Measurements from ENCODE around the gene MAP3K2.

- TF ChIP-seq, protein P1, sequence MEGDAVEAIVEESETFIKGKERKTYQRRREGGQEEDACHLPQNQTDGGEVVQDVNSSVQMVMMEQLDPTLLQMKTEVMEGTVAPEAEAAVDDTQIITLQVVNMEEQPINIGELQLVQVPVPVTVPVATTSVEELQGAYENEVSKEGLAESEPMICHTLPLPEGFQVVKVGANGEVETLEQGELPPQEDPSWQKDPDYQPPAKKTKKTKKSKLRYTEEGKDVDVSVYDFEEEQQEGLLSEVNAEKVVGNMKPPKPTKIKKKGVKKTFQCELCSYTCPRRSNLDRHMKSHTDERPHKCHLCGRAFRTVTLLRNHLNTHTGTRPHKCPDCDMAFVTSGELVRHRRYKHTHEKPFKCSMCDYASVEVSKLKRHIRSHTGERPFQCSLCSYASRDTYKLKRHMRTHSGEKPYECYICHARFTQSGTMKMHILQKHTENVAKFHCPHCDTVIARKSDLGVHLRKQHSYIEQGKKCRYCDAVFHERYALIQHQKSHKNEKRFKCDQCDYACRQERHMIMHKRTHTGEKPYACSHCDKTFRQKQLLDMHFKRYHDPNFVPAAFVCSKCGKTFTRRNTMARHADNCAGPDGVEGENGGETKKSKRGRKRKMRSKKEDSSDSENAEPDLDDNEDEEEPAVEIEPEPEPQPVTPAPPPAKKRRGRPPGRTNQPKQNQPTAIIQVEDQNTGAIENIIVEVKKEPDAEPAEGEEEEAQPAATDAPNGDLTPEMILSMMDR (IDR thresholded peaks at IDR 0.05; ENCODE audit: low read depth, low read length, poor library complexity, severe bottlenecking): no peak
- no peak for TF ChIP-seq EZH2phosphoT487 (IDR thresholded peaks at IDR 0.05; ENCODE audit: borderline replicate concordance, low read length)
Observed at GRCh38 chr2:127384529-127384928, 3.2 kb downstream of the MAP3K2 start.
